ENCODE measurements around the gene PLCH2.

GRCh38 chr1:2471159-2471471, 5.0 kb upstream of the PLCH2 start:
- no peak for TF ChIP-seq CTCF (conservative IDR thresholded peaks at IDR 0.05; ENCODE audit: low read depth, low read length)
- TF ChIP-seq EZH2 (IDR thresholded peaks at IDR 0.05; ENCODE audit: low read length, unreplicated experiment): no peak
- no peak for TF ChIP-seq EZH2phosphoT487 (IDR thresholded peaks at IDR 0.05; ENCODE audit: borderline replicate concordance, low read length)

Data from PC-3 (cell line).